ENCODE data around the gene TMEM26.

DNA sequence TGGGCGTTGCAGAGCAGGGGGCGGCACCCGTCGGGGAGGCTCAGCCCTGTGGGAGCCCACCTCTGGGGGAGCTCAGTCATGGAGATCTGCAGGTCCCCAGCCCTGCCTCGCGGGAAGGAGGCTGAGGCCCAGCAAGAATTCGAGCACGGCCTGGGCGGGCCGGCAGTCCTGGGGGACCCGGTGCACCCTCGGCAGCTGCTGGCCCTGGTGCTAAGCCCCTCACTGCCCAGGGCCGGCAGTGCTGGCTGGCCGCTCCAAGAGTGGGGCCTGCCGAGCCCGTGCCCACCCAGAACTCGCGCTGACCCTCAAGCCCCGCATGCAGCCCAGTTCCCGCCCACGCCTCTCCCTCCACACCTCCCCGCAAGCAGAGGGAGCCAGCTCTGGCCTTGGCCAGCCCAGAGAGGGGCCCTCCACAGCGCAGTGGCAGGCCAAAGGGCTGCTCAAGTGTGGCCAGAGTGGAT, 76.2 kb downstream of the TMEM26 start:
- TF ChIP-seq, protein P1, sequence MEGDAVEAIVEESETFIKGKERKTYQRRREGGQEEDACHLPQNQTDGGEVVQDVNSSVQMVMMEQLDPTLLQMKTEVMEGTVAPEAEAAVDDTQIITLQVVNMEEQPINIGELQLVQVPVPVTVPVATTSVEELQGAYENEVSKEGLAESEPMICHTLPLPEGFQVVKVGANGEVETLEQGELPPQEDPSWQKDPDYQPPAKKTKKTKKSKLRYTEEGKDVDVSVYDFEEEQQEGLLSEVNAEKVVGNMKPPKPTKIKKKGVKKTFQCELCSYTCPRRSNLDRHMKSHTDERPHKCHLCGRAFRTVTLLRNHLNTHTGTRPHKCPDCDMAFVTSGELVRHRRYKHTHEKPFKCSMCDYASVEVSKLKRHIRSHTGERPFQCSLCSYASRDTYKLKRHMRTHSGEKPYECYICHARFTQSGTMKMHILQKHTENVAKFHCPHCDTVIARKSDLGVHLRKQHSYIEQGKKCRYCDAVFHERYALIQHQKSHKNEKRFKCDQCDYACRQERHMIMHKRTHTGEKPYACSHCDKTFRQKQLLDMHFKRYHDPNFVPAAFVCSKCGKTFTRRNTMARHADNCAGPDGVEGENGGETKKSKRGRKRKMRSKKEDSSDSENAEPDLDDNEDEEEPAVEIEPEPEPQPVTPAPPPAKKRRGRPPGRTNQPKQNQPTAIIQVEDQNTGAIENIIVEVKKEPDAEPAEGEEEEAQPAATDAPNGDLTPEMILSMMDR (IDR thresholded peaks at IDR 0.05): no peak
- no peak for TF ChIP-seq POLR2A (IDR thresholded peaks at IDR 0.05)

All from heart left ventricle (tissue), 13 donors.